Activated T-cell treated with anti-CD3 and anti-CD28 coated beads, Interleukin-2, amount 50 U/mL, for 24 hours (primary cell): ENCODE results near the gene PSPN.

Experiments used
- DNase-seq: peaks from one replicate; pipeline ENCODE4 v3.0.0-alpha.2; 2020
- H3K27ac Mint-ChIP-seq: 2 replicates; pipeline ENCODE4 v1.8.0; 2020; ENCODE audit warnings: mild to moderate bottlenecking, mixed read lengths
- H3K27me3 Mint-ChIP-seq: 2 replicates; pipeline ENCODE4 v1.8.0; 2020; ENCODE audit warnings: mixed read lengths
- H3K36me3 Mint-ChIP-seq: 2 replicates; pipeline ENCODE4 v1.8.0; 2020; ENCODE audit warnings: low read depth, mixed read lengths
- H3K4me1 Mint-ChIP-seq: 2 replicates; pipeline ENCODE4 v1.8.0; 2020; ENCODE audit warnings: low read depth, mixed read lengths
- H3K4me3 Mint-ChIP-seq: 2 replicates; pipeline ENCODE4 v1.8.0; 2020; ENCODE audit warnings: mild to moderate bottlenecking, moderate library complexity, mixed read lengths
- H3K9me3 Mint-ChIP-seq: 2 replicates; pipeline ENCODE4 v1.8.0; 2020; ENCODE audit warnings: mixed read lengths

The PSPN gene

DNA sequence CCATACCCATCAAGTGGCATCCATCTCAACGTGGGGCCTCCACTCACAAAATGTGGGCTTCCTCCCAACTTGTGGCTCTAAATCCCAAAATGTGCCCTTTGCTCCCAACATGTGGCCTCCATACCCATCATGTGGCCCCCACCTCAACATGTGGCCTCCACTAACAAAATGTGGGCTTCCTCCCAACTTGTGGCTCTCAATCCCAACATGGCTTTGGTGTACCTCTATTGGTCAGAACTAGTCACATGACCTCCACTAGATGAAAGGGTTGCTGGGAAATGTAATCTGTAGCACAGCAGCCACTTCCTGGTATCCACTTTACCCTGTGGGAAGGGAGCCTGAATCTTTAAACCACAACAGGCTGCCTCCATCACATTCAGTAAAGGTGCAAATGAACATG lies 32.3 kb downstream of the PSPN start:
- Mint-ChIP-seq H3K4me3 (no peak overlapping the region), H3K27me3 (no peaks in the 10 kb centered on the region), H3K4me1 (peaks cover 9% of the 10 kb centered on the region), H3K36me3 (peaks cover 18% of the 10 kb centered on the region), H3K9me3 (no peaks in the 10 kb centered on the region), H3K27ac (no peak overlapping the region)
- DNase-seq, result no peak

DNA sequence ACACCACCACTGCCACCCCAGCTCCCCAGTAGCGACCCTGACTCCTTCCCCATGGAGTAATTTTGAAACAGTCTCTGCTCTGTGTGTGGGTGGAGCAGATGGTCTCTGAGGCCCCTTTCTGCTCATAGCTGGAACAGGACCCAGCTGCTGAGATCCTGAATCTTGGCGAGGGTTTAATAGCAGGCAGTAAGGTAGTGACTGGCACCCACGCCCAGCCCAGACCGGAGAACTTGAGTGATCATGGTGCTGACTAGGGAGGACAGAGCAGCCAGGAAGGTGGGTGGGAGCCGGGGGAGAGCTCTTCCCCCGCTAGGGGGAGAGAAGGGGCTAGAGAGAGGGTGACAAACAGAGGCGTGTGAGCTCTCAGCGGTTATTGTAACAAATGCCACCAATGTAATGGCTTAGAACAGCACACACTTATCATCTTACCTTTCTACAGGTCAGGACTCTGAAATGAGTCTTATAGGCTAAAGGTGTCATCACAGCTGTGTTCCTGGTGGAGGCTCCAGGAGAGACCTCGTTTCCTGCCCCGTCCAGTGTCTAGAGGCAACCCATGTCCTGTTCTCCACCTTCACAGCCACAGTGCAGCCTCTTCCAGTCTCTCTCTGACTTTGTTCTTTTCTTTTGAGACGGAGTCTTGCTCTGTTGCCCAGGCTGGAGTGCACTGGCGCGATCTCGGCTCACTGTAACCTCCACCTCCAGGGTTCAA lies 35.1 kb downstream of the PSPN start:
- DNase-seq, result no peak
- peaks cover 9% of the 10 kb centered on the region for H3K4me1 Mint-ChIP-seq
- H3K4me3 Mint-ChIP-seq, result no peak overlapping the region
- no peaks in the 10 kb centered on the region for H3K9me3 Mint-ChIP-seq
- no peaks in the 10 kb centered on the region for H3K27me3 Mint-ChIP-seq
- peak overlapping the region; percentile 76 for H3K27ac Mint-ChIP-seq
- H3K36me3 Mint-ChIP-seq, result peaks cover 17% of the 10 kb centered on the region

DNA sequence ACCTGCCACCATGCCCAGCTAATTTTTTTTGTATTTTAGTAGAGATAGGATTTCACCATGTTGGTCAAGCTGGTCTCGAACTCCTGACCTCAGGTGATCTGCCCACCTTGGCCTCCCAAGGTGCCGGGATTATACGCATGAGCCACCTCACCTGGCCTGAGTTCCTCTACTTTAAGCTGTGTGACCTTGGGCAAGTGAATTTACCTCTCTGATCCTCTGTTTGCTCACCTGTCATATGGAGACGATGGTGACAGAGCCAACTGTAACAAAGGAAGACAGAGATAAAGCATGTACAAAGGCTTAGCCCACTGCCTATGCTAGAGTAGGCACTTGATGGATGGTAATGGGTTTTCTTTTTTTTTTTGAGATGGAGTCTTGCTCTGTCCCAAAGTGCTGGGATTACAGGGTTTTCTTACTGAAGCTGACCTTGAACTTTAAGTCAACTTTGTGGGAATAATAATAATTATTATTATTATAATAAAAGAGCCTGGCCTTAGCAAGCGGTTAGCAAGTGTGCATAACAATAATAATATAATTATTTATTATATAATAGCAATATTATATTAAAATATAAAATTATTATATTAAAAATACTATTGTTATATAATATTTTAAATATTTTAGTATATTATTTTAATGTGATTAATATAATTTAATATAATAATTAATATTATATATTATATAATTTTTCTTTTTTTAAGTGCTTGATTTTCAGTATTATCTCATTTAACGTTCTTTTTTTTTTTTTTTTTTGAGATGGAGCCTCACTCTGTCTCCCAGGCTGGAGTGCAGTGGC lies 41.0 kb downstream of the PSPN start:
- no peak overlapping the region for H3K4me3 Mint-ChIP-seq
- H3K27me3 Mint-ChIP-seq, result no peaks in the 10 kb centered on the region
- no peak for DNase-seq
- peaks cover 3% of the 10 kb centered on the region for H3K36me3 Mint-ChIP-seq
- no peaks in the 10 kb centered on the region for H3K4me1 Mint-ChIP-seq
- no peaks in the 10 kb centered on the region for H3K9me3 Mint-ChIP-seq
- no peak overlapping the region for H3K27ac Mint-ChIP-seq

DNA sequence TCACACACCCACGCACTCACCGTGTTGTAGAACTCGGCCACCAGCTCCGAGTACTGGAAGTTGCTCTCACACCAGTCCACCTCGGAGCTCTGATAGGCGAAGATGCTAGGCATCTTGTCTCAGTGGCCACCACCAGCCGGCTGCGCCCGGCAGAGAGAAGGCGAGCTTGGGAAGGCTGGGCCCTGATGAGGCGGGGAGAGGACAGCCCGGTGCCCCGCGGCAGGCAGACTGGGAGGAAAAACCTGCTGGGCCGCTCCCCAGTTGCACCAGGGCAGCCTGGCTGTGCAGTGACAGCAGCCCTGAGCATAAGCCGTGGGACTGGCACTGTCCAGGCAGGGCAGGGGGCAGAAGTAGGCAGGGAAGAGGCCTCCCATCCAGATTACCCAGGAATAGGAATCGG lies 42.3 kb downstream of the PSPN start, which contains the start of gene ACER1:
ACER1 (minus strand) TSS at position 174 of the 400 bp plus-strand sequence; CDS start at position 113, 61 bp downstream.
- H3K4me1 Mint-ChIP-seq, result no peaks in the 10 kb centered on the region
- no peak for DNase-seq
- H3K27me3 Mint-ChIP-seq, result no peaks in the 10 kb centered on the region
- H3K9me3 Mint-ChIP-seq, result no peaks in the 10 kb centered on the region
- H3K36me3 Mint-ChIP-seq, result no peaks in the 10 kb centered on the region
- H3K27ac Mint-ChIP-seq, result no peak within 1 kb of the TSS
- no peak within 1 kb of the TSS for H3K4me3 Mint-ChIP-seq

DNA sequence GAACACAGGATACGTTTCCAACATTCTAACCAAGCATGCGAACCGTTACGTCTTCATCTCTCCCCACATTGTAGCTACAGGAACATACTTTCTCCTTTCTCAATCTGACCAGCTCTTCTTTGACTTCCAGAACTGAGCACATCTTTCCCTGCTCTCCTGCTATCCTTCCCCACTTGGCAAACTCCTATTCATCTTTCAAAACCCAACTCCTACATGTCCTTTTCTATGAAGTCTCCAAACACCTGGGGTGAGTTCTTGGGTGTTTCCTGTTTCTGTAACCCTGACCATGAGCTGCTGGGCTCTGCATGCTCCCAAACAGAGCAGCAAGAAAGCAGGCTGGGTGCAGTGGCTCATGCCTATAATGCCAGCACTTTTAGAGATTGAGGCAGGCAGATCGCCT lies 48.9 kb downstream of the PSPN start:
- Mint-ChIP-seq H3K4me3 (no peak overlapping the region), H3K36me3 (no peaks in the 10 kb centered on the region), H3K9me3 (no peaks in the 10 kb centered on the region), H3K4me1 (no peaks in the 10 kb centered on the region), H3K27ac (no peak overlapping the region), H3K27me3 (no peaks in the 10 kb centered on the region)
- no peak for DNase-seq

DNA sequence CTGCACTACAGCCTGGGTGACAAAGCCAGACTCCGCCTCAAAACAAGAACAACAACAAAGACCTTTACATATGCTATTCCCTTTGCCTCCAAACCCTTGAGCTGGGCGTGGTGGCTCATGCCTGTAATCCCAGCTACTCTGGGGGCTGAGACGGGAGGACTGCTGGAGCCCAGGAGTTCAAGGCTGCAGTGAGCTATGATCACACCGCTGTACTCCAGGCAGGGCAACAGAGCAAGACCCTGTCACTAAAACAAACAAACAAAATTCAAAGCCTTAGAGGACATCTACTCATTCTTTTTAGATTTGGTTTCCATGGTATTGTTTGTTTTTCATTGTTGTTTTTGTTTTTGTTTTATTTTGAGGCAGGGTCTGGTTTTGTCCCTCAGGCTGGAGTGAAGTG lies 50.1 kb downstream of the PSPN start:
- no peaks in the 10 kb centered on the region for H3K27me3 Mint-ChIP-seq
- no peaks in the 10 kb centered on the region for H3K36me3 Mint-ChIP-seq
- H3K4me3 Mint-ChIP-seq, result no peak overlapping the region
- H3K9me3 Mint-ChIP-seq, result no peaks in the 10 kb centered on the region
- no peaks in the 10 kb centered on the region for H3K4me1 Mint-ChIP-seq
- no peak for DNase-seq
- no peak overlapping the region for H3K27ac Mint-ChIP-seq
